SKM-1 treated with dmso at 0.1 percent for 144 hours (cell line): ENCODE measurements around the gene CRYBG1.
A peak's percentile ranks its signal among the peaks of the same experiment; 100 is the strongest.

ENCODE experiments used
- DNase-seq: peaks from one replicate; lab custom pipeline; 2025; ENCODE audit not compliant: unreplicated experiment; lab: John Stamatoyannopoulos, UW

CRYBG1 gene

DNA sequence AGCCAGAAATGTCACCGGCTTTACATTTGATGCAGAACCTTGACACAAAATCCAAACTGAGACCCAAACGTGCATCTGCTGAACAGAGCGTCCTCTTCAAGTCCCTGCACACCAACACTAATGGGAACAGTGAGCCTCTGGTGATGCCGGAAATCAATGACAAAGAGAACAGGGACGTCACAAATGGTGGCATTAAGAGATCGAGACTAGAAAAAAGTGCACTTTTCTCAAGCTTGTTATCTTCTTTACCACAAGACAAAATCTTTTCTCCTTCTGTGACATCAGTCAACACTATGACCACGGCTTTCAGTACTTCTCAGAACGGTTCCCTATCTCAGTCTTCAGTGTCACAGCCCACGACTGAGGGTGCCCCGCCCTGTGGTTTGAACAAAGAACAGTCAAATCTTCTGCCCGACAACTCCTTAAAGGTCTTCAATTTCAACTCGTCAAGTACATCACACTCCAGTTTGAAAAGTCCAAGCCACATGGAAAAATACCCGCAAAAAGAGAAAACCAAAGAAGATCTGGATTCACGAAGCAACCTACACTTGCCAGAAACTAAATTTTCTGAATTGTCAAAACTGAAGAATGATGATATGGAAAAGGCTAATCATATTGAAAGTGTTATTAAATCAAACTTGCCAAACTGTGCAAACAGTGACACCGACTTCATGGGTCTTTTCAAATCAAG lies 160.3 kb downstream of the CRYBG1 start:
- DNase-seq = peak; percentile 67

GRCh38 chr6:106522562-106523250 lies 162.2 kb downstream of the CRYBG1 start:
- peak; percentile 77 for DNase-seq

GRCh38 chr6:106525107-106525881 lies 164.8 kb downstream of the CRYBG1 start:
- no peak for DNase-seq

- no peak for DNase-seq
Observed at GRCh38 chr6:106525882-106526275, 165.4 kb downstream of the CRYBG1 start.

- DNase-seq = no peak
Observed at GRCh38 chr6:106527117-106527516, 166.6 kb downstream of the CRYBG1 start.

DNA sequence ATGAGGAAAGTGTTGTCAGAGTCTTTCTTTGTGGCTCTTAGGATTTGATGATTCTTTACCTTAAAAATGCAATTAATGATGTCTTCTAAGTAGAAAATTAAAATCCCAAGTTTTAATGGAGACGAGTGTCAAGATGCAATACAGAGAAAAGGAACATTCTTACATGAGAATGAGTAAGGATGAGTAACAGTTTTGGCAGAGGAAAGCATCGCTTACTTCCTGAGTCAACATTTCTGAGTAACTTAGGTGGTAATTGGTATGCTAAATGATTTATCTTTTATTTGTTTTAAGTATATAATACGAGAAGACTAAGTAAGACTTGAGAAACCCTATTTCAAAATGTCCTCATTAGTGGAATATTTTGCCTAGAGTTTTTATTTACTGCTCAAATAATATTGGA lies 167.5 kb downstream of the CRYBG1 start:
- no peak for DNase-seq

DNA sequence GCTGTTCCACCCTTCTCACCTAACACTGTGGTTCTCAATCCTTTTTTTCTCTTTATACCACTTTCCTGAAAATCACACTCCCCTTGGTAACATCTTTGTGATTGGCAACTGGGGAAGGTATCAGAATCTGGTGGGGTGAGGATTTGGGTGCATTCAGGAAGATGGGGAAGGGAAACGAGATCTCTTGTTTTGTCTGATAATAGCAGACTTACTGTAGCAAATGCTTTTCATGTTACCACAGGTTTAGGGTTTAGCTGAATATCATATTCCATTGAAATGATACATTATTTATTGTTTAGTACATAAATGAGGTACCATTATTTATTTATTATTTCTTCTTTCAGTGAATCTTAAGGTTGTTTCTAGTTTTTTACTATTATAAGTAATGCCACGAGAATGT lies 168.0 kb downstream of the CRYBG1 start:
- DNase-seq = no peak

GRCh38 chr6:106529438-106529837 lies 168.9 kb downstream of the CRYBG1 start:
- DNase-seq = no peak

DNA sequence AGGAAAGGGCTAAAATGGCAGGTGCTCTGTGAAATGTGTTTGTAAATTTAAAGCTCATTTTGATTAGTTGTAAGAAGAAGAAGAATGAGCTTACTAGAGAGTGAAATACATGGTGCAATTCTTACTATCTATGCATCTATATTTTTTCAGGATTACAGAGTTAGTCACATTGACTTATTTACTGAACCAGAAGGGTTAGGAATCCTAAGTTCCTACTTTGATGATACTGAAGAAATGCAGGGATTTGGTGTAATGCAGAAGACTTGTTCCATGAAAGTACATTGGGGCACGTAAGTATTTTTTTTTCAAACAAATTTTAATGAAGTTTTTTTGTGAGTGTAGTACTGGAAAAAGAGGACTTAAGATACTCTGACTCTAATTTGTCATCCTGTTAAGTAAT lies 169.5 kb downstream of the CRYBG1 start:
- DNase-seq = no peak

DNA sequence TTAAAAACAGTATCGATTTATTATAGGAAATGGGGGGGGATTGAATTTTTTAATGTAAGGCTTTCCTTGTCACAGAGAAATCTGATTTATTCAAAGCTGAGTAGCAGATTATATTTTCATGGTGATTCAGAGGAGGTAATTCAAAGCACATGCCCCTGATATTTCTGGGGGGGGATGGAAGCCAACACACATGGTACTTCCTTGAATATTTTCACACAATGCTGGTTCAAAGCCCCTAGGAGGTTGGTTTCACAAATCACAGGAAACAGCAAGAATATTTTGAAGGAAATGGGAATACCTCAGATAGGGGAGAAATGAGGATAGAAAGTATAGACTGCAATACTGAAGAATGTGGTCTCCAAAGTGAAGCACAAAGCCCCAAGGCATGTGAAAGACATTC lies 170.0 kb downstream of the CRYBG1 start:
- no peak for DNase-seq

DNA sequence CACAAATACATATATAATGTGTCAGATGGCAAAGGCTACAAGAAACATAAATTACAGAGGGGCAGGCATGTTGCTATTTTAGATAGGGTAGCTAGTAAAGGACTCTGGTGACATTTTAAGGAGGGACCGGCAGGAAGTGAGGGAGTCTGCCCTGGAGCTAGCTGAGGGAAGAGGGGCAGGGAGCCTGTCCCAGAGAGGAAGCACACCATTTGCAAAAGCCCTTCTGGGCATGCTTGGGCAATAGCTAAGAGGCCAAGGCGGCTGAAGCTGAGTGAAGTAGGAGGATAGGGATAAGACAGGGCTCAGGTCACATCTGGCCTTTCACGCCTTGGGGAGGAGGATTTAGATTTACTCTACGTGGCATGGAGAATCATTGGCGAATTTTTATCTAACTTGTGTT lies 172.5 kb downstream of the CRYBG1 start:
- DNase-seq = no peak

GRCh38 chr6:106534004-106534403 lies 173.5 kb downstream of the CRYBG1 start:
- no peak for DNase-seq

DNA sequence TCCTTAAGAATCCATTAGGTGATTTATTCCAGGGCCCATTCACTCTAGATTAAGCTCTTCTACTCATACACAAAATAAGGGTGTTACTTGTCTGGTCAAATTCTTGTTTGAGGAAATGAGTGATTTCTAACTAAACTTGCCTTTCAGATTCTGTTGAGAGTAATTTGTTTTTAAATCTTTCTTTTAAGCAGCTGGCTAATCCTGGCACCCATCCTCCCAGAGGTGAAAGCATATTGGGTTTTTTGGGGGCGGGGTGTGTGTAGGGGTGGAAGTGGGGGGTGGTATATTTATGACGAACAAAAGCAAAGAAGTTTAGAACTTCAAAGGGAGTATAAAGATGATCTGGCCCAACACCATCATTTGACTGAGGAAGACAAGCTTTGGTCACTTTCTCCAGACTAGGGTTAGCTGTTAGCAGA lies 174.1 kb downstream of the CRYBG1 start:
- DNase-seq = no peak

DNA sequence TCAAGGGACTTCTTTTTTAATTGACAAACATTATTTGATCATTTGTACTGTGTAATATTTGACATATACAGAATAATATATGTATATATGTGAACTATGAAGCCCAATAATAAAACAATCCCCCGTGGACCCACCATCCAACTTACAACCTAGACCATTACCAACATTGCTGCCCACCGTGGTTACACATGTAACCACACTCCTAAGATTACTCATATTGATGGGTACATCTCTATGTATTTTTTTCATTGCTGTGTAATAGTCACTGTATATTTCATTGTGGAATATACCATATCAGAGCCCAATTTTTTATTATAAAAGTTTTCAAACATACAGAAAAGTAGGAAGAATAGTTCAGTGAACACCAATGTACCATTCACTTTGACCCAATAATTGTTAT lies 174.5 kb downstream of the CRYBG1 start:
- no peak for DNase-seq

- no peak for DNase-seq
Observed at GRCh38 chr6:106536357-106536756, 175.8 kb downstream of the CRYBG1 start.

DNA sequence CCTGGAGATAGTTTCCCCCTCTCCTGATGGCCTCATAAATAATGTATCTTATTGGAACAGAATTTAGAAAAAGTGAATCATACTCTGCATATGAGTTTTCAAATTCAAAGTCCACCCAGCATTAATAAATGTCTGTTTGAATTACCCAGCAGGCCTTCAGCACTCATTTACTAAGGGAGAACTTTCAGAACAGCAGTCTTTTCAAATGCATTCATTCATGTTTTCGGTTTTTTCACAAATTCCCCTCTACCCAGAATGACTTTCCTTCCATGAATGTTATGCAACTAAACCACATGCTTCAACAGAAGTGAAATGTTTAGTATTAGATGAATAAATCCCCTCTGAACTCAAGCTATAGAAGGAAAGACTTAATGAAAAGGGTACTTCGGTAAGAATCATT lies 176.3 kb downstream of the CRYBG1 start:
- DNase-seq = no peak

DNA sequence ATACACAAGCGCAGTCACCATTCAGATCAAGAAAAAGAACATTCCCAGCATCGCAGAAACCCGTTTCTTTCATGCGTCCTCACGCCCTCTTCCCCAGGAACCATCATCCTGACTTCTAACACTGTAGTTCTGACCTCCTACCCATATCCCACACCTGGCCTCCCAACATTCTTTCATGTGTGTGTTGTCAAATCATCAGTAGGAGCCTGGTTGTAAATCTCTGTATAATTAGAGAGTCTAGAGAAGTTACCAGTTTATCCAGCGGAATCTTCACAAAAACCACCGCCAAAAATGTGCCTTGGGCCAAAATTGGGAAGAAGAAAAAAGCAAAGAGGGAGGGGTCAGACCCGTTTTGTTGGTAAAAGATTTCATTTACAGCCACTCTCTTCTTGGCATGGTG lies 177.1 kb downstream of the CRYBG1 start:
- no peak for DNase-seq

- DNase-seq = no peak
Observed at GRCh38 chr6:106538145-106538544, 177.6 kb downstream of the CRYBG1 start.

DNA sequence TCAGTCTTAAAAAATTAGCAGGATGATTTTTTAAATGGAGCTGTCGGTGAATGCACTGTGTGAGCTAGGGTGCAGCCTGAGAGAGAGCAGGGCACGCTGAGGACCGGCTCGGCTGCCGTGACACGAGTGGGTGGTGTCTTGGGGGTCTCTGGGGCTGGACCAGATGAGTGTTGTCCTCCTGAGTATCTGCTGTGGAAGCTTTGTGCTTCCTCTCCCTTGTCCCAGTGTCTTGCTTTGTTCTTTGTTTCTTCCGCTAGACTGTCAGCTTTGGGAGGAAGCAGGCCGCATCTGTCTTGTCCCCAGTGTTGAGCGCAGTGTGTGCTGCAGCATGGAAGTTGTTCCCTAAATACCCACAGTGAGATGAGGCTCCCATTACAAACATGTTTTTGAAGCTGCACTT lies 179.4 kb downstream of the CRYBG1 start:
- no peak for DNase-seq

GRCh38 chr6:106540432-106540831 lies 179.9 kb downstream of the CRYBG1 start:
- no peak for DNase-seq

DNA sequence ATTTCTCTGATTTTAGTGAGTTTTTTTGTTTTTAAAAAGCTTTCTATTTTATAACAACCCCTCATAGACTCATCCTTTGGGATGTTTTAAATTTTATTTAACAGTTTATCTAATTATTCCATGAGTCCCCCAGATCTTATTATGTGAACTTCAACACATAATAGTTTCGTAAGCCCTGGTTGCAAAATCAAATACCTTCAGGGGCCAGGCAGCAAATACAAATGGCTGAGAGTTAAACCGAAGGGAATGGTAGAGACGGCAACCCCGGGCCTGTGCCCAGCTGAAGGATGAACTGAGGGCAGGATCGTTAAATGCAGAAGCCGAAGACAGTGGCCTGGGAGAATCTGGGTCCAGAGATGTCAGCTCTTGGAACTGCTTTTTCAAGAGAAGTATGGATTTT lies 180.4 kb downstream of the CRYBG1 start:
- DNase-seq = no peak

DNA sequence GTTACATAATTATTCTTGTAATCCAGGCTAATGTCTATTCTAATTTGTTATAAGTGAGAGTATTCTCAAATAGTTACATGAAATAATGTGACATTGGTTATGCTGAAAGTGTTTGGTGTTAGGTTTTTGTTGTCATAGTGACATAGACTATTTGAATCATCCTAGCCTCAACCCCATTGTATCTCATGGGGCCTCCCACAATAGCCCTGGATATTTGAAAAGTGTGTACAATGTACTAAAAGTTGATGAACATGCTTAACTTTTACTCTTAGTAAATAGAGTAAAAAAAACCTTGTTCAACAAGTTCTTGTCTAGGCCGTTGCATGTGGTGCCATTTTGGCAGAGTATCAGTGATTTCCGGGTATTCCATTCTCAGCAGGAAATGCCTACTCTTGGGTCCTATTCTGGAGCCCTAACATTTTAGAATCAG lies 185.8 kb downstream of the CRYBG1 start:
- DNase-seq = no peak
